ENCODE results near the gene ARMCX5. TPM values are rescaled to one million over a fixed set of nuclear protein-coding genes. Genes with fewer than 3 reads are reported as not detected.

ARMCX5 gene
- total RNA-seq (12.4 and 12.5 TPM in 2 replicates), polyA plus RNA-seq (8.4 and 12.4 TPM in 2 replicates), polyA minus RNA-seq (12.3 and 13.1 TPM in 2 replicates)
- total RNA-seq (2013), result 11.4 TPM

- Mint-ChIP-seq H3K4me3 (peak within 1 kb of the TSS; percentile 100), H3K9me3 (ENCODE audit: insufficient read depth) (no peaks in the 10 kb centered on the region), H3K27ac (peak within 1 kb of the TSS; percentile 98), H3K4me1 (peaks cover 34% of the 10 kb centered on the region), H3K27me3 (no peaks in the 10 kb centered on the region)
- Histone ChIP-seq H2AFZ (ENCODE audit: insufficient read depth, low read depth, low read length, poor library complexity, severe bottlenecking) (peak within 1 kb of the TSS; percentile 83), H3K9ac (ENCODE audit: low read length) (peak within 1 kb of the TSS; percentile 73), H3K4me1 (ENCODE audit: control insufficient read depth in 2 of 2, insufficient read depth in 2 of 2, low read length in 2 of 2) (peaks cover 12 to 14% of the 10 kb centered on the region in 2 donors), H3K27me3 (replicated peaks in 1 of 4; ENCODE audit: control extremely low read depth in 1 of 4, control insufficient read depth in 3 of 4, insufficient read depth in 4 of 4, low read length in 3 of 4) (no peaks in the 10 kb centered on the region), H3K27ac (ENCODE audit: low read length in 2 of 2) (peak within 1 kb of the TSS; percentile 53 to 70), H3K4me3 (ENCODE audit: control extremely low read depth in 1 of 5, extremely low read depth in 1 of 5, insufficient read depth in 1 of 5, low read depth in 2 of 5, low read length in 4 of 5) (peak within 1 kb of the TSS; percentile 64 to 70 (median 69)), H3K79me2 (ENCODE audit: control insufficient read depth, insufficient read depth, low read length) (no peaks in the 10 kb centered on the region), H4K20me1 (ENCODE audit: control insufficient read depth, insufficient read depth, low read length, poor library complexity, severe bottlenecking) (no peaks in the 10 kb centered on the region), H3K36me3 (replicated peaks in 1 of 2; ENCODE audit: control extremely low read depth in 1 of 2, control insufficient read depth in 1 of 2, extremely low read depth in 1 of 2, insufficient read depth in 2 of 2, low read length in 1 of 2) (no peaks in the 10 kb centered on the region), H3K4me2 (replicated peaks; ENCODE audit: low read depth, low read length, poor library complexity, severe bottlenecking) (peak within 1 kb of the TSS; percentile 70), H3K9me3 (ENCODE audit: control extremely low read depth in 1 of 3, control insufficient read depth in 2 of 3, insufficient read depth in 1 of 3, low read length in 2 of 3) (no peaks in the 10 kb centered on the region)
- TF ChIP-seq EZH2 (IDR thresholded peaks at IDR 0.05; ENCODE audit: borderline replicate concordance, insufficient read depth, low read depth, low read length, poor library complexity, severe bottlenecking) (no peak), CTCF (IDR thresholded peaks at IDR 0.05) (no peak)
- ATAC-seq (ENCODE audit: low read depth) (peak; percentile 85), DNase-seq (peak; percentile 79)
- intact Hi-C loops (cut with micrococcal nuclease), result loop anchor here (1.0 to 5.0 kb wide), 2 partner anchors 52 to 168 kb away; partner anchors contain the start of gene GPRASP1
- ChIA-PET POLR2A (interaction anchor here (1.4 kb wide), 1 partner anchor 667 kb away, joined by 4 read pairs; the partner anchor contains the start of gene ZMAT1), CTCF (no interaction called here)
- 0% methylated on average over 16 of the region's 42 CpGs for WGBS (ENCODE audit: insufficient coverage)
Measured at GRCh38 chrX:102599084-102599950, at the start of gene ARMCX5. ARMCX5 (plus strand) TSS chrX:102599515; CDS start chrX:102602142, 2,627 bp downstream.

DNA sequence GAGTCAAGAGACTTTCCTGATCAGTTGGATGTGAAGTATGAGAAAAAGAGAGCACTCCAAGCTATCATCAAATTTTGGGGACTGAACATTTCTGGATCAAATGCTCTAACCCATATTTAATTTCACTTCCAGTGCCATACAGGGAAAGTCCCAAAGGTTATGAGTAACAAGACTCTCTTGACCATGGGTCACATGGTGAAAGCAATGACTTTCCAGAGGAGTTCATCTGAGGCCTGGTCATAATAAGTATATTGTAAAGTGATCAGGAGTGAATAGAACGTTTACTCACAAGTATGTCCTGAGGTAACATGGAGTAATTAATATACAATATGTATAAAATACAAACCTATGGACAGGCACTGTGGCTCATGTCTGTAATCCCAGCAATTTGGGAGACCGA lies 40.7 kb upstream of the ARMCX5 start:
- intact Hi-C loops (cut with micrococcal nuclease), result no loop called here
- Mint-ChIP-seq H3K27ac (no peak overlapping the region), H3K4me1 (no peaks in the 10 kb centered on the region), H3K9me3 (ENCODE audit: insufficient read depth) (no peaks in the 10 kb centered on the region), H3K4me3 (no peak overlapping the region), H3K27me3 (peaks cover 6% of the 10 kb centered on the region)
- Histone ChIP-seq H3K27ac (ENCODE audit: low read length in 2 of 2) (no peak overlapping the region), H3K4me2 (replicated peaks; ENCODE audit: low read depth, low read length, poor library complexity, severe bottlenecking) (no peak overlapping the region), H3K4me3 (ENCODE audit: control extremely low read depth in 1 of 5, extremely low read depth in 1 of 5, insufficient read depth in 1 of 5, low read depth in 2 of 5, low read length in 4 of 5) (no peak overlapping the region), H3K9ac (ENCODE audit: low read length) (no peak overlapping the region), H3K27me3 (replicated peaks in 1 of 4; ENCODE audit: control extremely low read depth in 1 of 4, control insufficient read depth in 3 of 4, insufficient read depth in 4 of 4, low read length in 3 of 4) (no peaks in the 10 kb centered on the region), H3K4me1 (ENCODE audit: control insufficient read depth in 2 of 2, insufficient read depth in 2 of 2, low read length in 2 of 2) (no peaks in the 10 kb centered on the region), H3K79me2 (ENCODE audit: control insufficient read depth, insufficient read depth, low read length) (no peaks in the 10 kb centered on the region), H3K9me3 (ENCODE audit: control extremely low read depth in 1 of 3, control insufficient read depth in 2 of 3, insufficient read depth in 1 of 3, low read length in 2 of 3) (no peaks in the 10 kb centered on the region), H3K36me3 (replicated peaks in 1 of 2; ENCODE audit: control extremely low read depth in 1 of 2, control insufficient read depth in 1 of 2, extremely low read depth in 1 of 2, insufficient read depth in 2 of 2, low read length in 1 of 2) (no peaks in the 10 kb centered on the region), H2AFZ (ENCODE audit: insufficient read depth, low read depth, low read length, poor library complexity, severe bottlenecking) (no peak overlapping the region), H4K20me1 (ENCODE audit: control insufficient read depth, insufficient read depth, low read length, poor library complexity, severe bottlenecking) (no peaks in the 10 kb centered on the region)
- no CpG with 5 or more reads among the region's 2 CpGs for WGBS (ENCODE audit: insufficient coverage)
- POLR2A ChIA-PET, result no interaction called here
- no peak for TF ChIP-seq CTCF (IDR thresholded peaks at IDR 0.05)
- no peak for TF ChIP-seq EZH2 (IDR thresholded peaks at IDR 0.05; ENCODE audit: borderline replicate concordance, insufficient read depth, low read depth, low read length, poor library complexity, severe bottlenecking)
- ATAC-seq (ENCODE audit: low read depth), result no peak
- CTCF ChIA-PET, result no interaction called here
- DNase-seq, result no peak

Measured in B cell (primary cell).